HG03108 (cell line): ENCODE data around the gene NEUROD1.

Experiments used
- ATAC-seq: cut with Tn5 transposase; IDR thresholded peaks from one replicate; pipeline ENCODE4 v1.9.1; 2021; ENCODE audit warnings: moderate library complexity; ENCODE audit not compliant: unreplicated experiment

The NEUROD1 gene

GRCh38 chr2:181680937-181681811 lies 857 bp upstream of the NEUROD1 start:
- no peak for ATAC-seq

GRCh38 chr2:181679544-181679979 lies 755 bp downstream of the NEUROD1 start:
- ATAC-seq, result no peak

- no peak for ATAC-seq
Measured at GRCh38 chr2:181678861-181679543, 1.3 kb downstream of the NEUROD1 start.

- ATAC-seq, result no peak
Measured at GRCh38 chr2:181677912-181678586, 2.3 kb downstream of the NEUROD1 start.

GRCh38 chr2:181675254-181675653 lies 5.1 kb downstream of the NEUROD1 start:
- ATAC-seq, result no peak

GRCh38 chr2:181674461-181674860 lies 5.9 kb downstream of the NEUROD1 start:
- no peak for ATAC-seq

GRCh38 chr2:181673173-181673572 lies 7.1 kb downstream of the NEUROD1 start:
- no peak for ATAC-seq

GRCh38 chr2:181672255-181673008 lies 7.9 kb downstream of the NEUROD1 start:
- peak; percentile 90 for ATAC-seq

GRCh38 chr2:181670632-181671031 lies 9.7 kb downstream of the NEUROD1 start:
- no peak for ATAC-seq

GRCh38 chr2:181667234-181667633 lies 13.1 kb downstream of the NEUROD1 start:
- ATAC-seq, result no peak

GRCh38 chr2:181662287-181662686 lies 18.0 kb downstream of the NEUROD1 start:
- ATAC-seq, result no peak

- ATAC-seq, result no peak
Measured at GRCh38 chr2:181660181-181660580, 20.1 kb downstream of the NEUROD1 start.

GRCh38 chr2:181658444-181658843 lies 21.9 kb downstream of the NEUROD1 start:
- no peak for ATAC-seq

GRCh38 chr2:181657379-181657778 lies 22.9 kb downstream of the NEUROD1 start:
- ATAC-seq, result no peak

GRCh38 chr2:181656450-181657291 lies 23.6 kb downstream of the NEUROD1 start, which contains the start of gene CERKL:
CERKL (minus strand) TSS chr2:181657105; CDS start chr2:181657006, 99 bp downstream.
- peak; percentile 71 for ATAC-seq

GRCh38 chr2:181655519-181655918 lies 24.8 kb downstream of the NEUROD1 start:
- no peak for ATAC-seq

GRCh38 chr2:181649436-181649979 lies 30.8 kb downstream of the NEUROD1 start:
- no peak for ATAC-seq

GRCh38 chr2:181648478-181649155 lies 31.7 kb downstream of the NEUROD1 start:
- no peak for ATAC-seq

GRCh38 chr2:181646415-181646987 lies 33.8 kb downstream of the NEUROD1 start:
- no peak for ATAC-seq
